ENCODE data around the gene DACT3.
A peak's percentile ranks its signal among the peaks of the same experiment; 100 is the strongest.
"Not testable (repeated sequence)": the region's sequence is repeated elsewhere in the genome, so short reads cannot be mapped to it uniquely, and the experiment has no call there.

DACT3 gene

GRCh38 chr19:46634045-46634655 is 26.8 kb downstream of the DACT3 start:
- DNase-seq = peak; percentile 98
- peak; percentile 51 for ATAC-seq

DNA sequence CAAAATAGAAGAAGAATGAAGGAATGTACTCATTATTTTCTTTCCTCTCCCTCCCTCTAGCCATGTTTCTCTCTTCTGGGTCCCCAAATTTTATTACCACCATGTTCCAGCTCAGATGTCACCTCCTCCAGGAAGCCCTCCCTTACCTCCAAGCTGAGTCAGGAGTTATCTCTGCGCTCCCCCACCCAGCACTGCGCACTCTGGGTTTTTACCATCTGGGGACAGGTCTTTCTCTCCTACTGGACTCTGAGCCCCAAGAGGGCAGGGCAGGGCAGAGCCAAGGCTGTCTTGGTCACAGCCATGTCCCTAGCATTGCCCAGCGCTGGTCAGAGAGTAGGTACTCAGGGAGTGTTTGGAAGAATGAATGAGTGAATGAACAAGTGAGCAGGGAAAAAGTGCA is 27.9 kb downstream of the DACT3 start:
- no peak for ATAC-seq

GRCh38 chr19:46631481-46631880 is 29.5 kb downstream of the DACT3 start:
- no peak for ATAC-seq
- DNase-seq = no peak

More for the DNA sequence above, 27.9 kb downstream of the DACT3 start:
- DNase-seq = no peak

DNA sequence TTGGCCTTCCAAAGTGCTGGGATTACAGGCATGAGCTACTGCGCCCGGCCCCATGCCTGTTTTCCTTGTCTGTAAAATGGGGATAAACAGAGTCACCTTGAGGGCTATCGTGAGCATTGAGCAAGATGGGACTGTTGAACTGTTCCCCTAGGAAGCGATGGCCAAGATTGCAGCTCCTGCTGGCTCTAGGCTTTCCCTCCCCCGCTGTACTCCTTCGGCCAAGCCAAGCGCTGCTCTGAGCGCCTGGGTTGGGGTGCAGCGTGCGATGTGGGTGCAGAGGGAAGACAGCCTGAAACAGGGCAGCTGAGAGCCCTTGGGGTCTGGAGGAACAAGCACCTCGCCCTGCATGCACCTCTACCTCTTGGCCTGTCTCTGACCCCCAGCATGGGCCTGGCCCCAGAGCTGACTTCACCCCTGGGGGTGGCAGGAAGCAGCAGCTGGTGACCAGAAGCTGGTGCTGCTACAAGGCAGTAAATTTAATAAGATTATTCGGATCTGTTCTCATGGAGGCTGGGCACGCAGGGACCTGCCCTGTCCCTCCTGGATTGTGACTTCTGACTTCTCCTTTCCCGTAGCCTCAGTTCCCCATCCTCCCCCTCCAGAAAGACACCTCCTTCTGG is 30.3 kb downstream of the DACT3 start:
- ATAC-seq = no peak

GRCh38 chr19:46629546-46630025 is 31.4 kb downstream of the DACT3 start:
- DNase-seq = no peak

More for the DNA sequence above, 30.3 kb downstream of the DACT3 start:
- DNase-seq = no peak

DNA sequence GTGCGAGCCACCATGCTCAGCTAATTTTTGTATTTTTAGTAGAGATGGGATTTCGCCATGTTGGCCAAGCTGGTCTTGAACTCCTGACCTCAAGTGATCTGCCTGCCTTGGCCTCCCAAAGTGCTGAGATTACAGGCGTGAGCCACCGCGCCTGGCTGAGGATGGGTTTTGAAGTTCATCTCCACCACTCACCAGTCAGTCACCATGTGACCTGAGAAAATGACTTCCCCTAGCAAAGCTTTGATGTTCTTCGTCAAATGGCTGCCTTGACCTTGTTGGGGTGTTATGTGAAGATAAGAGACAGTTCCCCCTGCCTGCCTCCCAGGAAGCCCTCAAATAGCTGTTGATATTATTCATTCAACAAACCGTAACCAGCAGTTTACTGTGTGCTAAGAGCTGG is 32.0 kb downstream of the DACT3 start:
- DNase-seq, ATAC-seq: not testable (repeated sequence)

More at GRCh38 chr19:46629546-46630025, 31.4 kb downstream of the DACT3 start:
- ATAC-seq = no peak

DNA sequence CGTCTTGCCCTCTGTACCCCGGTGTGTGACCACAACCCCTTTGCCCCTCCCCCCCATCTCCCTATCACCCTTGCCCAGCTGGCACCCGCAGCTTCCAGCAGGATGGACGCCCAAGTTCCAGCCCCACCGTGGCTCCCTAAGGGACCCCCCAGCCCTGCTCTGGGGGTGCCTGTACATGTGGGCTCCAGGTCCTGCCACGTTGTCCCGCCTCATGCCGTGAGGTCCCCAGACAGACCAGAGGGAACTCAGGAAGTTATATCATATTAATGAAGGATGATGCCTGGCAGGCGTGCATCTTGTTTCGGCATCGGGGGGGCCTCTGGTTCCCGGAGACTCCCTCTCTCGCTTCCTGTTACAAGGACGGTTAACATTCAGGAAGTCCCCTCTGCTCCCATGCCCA is 34.5 kb downstream of the DACT3 start:
- DNase-seq (no peak), ATAC-seq (no peak)

- ATAC-seq (no peak), DNase-seq (no peak)
These were observed 35.3 kb downstream of the DACT3 start for GRCh38 chr19:46625731-46626130.

GRCh38 chr19:46624958-46625661 is 35.9 kb downstream of the DACT3 start, which contains the start of gene PTGIR:
Gene PTGIR, minus strand, starts transcription at chr19:46625089. Its CDS starts 864 bp downstream, at chr19:46624225.
- ATAC-seq (peak; percentile 76), DNase-seq (peak; percentile 71)

DNA sequence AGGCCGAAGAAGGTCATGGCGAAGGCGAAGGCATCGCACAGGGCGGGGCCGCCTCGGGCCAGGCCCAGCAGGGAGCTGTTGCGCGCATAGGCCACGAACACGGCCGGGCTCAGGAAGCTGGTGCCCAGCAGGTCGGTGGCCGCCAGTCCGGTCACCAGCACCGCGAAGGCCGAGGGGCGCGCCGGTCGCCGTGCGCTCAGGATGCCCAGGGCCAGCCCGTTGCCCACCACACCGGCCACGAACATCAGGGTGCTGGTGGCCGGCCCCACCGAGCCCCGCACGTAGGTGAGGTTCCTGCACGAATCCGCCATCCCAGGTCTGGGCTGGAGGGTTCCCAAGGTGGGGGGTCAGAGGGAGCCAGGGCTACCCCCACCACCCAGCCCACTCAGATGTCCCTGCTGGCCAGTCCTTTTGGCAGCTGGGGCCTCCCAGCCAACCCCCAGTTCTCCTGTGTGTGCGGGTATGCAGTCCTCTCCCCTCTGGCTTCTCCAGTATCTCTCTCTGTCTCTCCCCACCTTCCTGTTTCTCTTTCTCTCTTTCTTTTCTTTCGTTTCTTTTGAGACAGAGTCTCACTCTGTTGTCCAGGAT is 37.0 kb downstream of the DACT3 start:
- DNase-seq (no peak), ATAC-seq (no peak)

DNA sequence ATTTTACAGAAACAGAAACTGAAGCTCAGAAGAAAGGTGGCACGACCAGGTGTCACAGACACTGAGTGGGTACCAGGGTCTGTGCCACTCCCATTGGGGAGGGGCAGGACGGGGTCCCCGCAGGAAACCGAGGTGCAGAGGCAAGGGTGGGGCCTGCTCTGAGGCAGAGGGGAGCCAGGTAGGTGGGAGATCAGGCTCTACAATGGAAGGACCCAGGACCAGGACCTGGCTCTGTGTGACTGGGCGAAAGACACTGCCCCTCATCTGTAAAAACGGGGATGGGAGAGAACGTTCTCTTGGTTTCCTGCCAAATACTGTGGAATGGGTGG is 38.9 kb downstream of the DACT3 start:
- no peak for ATAC-seq

DNA sequence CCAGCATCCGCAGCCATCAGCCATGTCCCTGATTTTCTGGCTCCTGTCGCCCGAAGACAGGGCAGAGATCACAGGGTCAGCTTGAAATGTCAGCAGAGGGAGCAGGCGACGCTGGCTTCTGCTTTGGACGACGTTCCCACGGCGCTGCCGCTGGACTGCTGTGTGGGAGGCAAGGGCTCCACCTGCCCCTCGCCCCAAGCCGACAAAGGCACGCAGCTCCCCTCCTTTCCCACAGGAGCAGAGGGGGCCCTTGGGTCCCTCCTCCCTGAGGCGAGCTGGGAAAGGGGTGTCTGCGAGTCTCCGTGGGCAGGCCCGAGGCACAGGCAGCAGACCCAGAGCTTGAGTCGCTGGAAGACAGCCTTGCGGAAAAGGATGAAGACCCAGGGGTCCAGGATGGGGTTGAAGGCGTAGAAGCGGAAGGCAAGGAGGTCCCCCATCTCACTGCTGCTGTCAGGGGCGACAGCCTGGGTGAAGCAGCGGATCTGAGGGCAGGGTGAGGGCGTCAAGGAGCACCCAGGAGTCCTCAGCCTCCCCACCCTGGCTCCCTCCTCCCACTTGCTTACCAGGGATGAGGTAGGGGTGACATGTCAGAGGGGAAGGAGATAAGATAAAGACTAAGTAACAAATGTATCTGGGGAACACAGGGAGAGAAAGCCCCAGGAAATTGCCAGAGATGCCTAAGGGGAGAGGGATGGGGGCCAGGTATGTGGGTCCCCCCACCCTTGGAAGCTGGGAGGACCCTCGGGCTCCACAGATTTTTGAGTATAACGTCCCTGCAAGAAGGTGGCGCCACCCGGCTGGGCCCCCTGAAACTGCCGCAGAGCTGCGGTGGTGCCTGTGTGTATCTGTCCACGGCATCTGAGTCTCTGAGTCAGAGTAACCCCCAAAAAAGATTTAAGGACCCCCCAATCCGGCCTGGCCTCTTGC is 39.5 kb downstream of the DACT3 start:
- DNase-seq (peak; percentile 63), ATAC-seq (no peak)

More for the DNA sequence above, 38.9 kb downstream of the DACT3 start:
- DNase-seq = no peak

DNA sequence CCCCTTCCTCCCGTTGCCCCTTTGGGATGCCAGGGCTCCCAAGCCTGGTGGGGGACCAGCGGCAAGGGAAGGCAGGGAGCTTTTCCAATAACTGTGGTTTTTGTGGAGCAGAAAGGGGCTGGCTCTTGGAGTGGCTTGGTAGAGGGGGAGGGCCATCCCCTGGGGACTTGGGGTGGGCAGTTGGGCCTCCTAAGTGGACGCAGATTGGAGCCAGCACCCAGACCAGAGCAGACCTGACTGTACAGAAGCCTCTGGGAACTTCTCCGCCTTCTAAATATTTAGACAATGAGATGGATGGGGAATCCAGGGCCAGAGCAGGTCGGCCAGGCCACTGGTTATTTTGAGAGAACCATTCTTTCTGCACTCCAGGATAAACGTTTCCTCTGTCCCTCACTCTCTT is 40.3 kb downstream of the DACT3 start:
- DNase-seq (no peak), ATAC-seq (no peak)

GRCh38 chr19:46620267-46620666 is 40.7 kb downstream of the DACT3 start:
- DNase-seq = no peak
- ATAC-seq = no peak

DNA sequence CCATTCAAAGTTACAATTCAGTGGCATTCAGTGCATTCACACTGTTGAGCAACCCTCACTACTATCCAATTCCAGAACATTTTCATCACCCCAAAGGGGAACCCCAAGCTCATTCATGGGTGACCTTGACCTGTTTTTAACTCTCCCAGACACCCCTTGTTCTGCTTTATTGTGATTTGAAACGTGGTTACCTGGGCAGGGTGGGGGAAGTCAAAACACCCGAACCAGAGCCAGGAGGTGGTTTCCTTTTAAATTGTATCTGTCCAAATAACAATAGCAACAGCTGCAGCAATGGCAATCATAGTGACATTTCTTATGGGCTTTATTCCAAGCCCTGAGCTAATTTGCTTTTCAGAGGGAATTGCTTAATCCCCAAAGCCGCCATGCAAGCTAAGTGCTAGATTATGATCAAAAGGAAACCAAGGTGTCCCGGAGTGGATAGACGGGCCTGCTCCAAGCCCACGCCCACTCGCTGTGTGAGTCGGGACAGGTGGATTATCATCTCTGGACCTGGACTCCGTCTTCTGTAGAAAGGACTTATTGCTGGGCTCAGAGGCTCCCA is 42.2 kb downstream of the DACT3 start:
- ATAC-seq = no peak
- peak; percentile 40 for DNase-seq

GRCh38 chr19:46617601-46618000 is 43.4 kb downstream of the DACT3 start:
- DNase-seq (peak; percentile 39), ATAC-seq (no peak)

- ATAC-seq (peak; percentile 43), DNase-seq (peak; percentile 89)
These were observed 44.2 kb downstream of the DACT3 start for GRCh38 chr19:46616631-46617322.

DNA sequence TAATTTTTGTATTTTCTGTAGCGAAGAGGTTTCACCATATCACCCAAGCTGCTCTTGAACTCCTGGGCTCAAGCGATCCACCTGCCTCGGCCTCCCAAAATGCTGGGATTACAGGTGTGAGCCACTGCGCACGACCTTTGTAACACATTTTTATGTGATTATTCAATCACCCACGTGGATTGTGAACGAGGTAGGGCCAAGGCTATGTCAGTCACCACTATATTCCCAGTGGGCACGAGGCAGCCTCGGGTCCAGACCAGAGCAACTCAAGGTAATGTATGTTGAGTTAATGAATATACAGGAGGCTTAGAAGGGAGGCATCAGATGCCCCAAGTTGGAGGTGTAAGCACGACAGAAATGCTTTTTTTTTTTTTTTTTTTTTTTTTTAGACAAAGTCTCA is 45.0 kb downstream of the DACT3 start:
- ATAC-seq (no peak), DNase-seq (peak; percentile 8)

- DNase-seq (peak; percentile 94), ATAC-seq (peak; percentile 29)
These were observed 46.8 kb downstream of the DACT3 start for GRCh38 chr19:46614114-46614722.

DNA sequence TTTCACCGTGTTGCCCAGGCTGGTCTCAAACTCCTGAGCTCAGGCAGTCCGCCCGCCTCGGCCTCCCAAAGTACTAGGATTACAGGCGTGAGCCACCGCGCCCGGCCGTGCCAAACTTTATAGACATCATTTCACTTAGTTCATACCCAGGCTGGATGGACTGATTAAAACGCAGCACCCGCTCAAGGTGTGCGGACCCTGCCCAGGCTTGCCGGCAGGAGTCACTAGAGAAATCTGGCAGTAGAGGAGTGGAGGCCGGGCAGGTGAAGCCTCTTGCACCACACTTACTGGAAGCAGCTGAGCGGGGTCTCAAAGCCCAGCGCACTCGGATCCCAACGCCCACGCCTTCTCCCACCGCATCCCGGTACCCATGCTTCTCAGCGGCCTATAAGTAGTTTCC is 47.5 kb downstream of the DACT3 start:
- DNase-seq = no peak
- no peak for ATAC-seq
